Liver (tissue), 9 donors: ENCODE results near the gene C19orf25. TPM values are rescaled to one million over a fixed set of nuclear protein-coding genes. Genes with fewer than 3 reads are reported as not detected.
"Not testable (repeated sequence)": the region's sequence is repeated elsewhere in the genome, so short reads cannot be mapped to it uniquely, and the experiment has no call there.

Source experiments
- DNase-seq: peaks from one replicate; pipeline ENCODE4 v3.0.0-alpha.2; 2017; ENCODE audit warnings: low spot score
- H3K27ac ChIP-seq, 2 donors: one replicate each; pipeline ENCODE4 v1.7.0; 2013; ENCODE audit warnings: inconsistent platforms in 2 of 2, low read length in 2 of 2, control low read depth in 1 of 2, low read depth in 1 of 2, mild to moderate bottlenecking in 1 of 2
- H3K27me3 ChIP-seq, 4 donors: one replicate each; pipeline versions ENCODE4 v1.6.1 to v1.7.0; 2013; ENCODE audit warnings: low read length in 3 of 4, inconsistent platforms in 1 of 4, mild to moderate bottlenecking in 1 of 4, moderate library complexity in 1 of 4; ENCODE audit not compliant: control insufficient read depth in 4 of 4, insufficient read depth in 4 of 4
- H3K36me3 ChIP-seq, 4 donors: one replicate each; pipeline versions ENCODE4 v1.6.1 to v1.7.0; 2013; ENCODE audit warnings: low read length in 3 of 4, mild to moderate bottlenecking in 3 of 4, low read depth in 1 of 4, moderate library complexity in 1 of 4; ENCODE audit not compliant: control insufficient read depth in 4 of 4, insufficient read depth in 3 of 4
- H3K4me1 ChIP-seq, 4 donors: one replicate each; pipeline versions ENCODE4 v1.6.1 to v1.7.0; 2013; ENCODE audit warnings: low read length in 3 of 4, mild to moderate bottlenecking in 3 of 4, moderate library complexity in 1 of 4; ENCODE audit not compliant: control insufficient read depth in 4 of 4, insufficient read depth in 4 of 4
- H3K4me3 ChIP-seq, 3 donors: one replicate each; pipeline versions ENCODE4 v1.6.1 to v1.7.0; 2013; ENCODE audit warnings: low read length in 3 of 3, control low read depth in 1 of 3, low read depth in 1 of 3, mild to moderate bottlenecking in 1 of 3
- H3K9ac ChIP-seq, 2 donors: one replicate each; pipeline ENCODE4 v1.7.0; 2013; ENCODE audit warnings: low read length in 2 of 2, mild to moderate bottlenecking in 2 of 2, moderate library complexity in 2 of 2, control low read depth in 1 of 2, low read depth in 1 of 2
- H3K9me3 ChIP-seq, 4 donors: one replicate each; pipeline versions ENCODE4 v1.6.1 to v1.7.0; 2013; ENCODE audit warnings: low read length in 3 of 4; ENCODE audit not compliant: control insufficient read depth in 4 of 4
- FOXA1 ChIP-seq: IDR thresholded peaks from 2 replicates; pipeline ENCODE4 v1.6.1; 2016; ENCODE audit warnings: antibody characterized with exemption
- FOXA2 ChIP-seq: IDR thresholded peaks from 2 replicates; pipeline ENCODE4 v1.6.1; 2016; ENCODE audit warnings: antibody characterized with exemption
- GABPA ChIP-seq, 2 donors: IDR thresholded peaks in 1 of 2; conservative IDR thresholded peaks in 1 of 2; 2 replicates each; pipeline ENCODE4 v1.6.1; 2016; ENCODE audit warnings: antibody characterized with exemption in 2 of 2, mild to moderate bottlenecking in 1 of 2, moderate library complexity in 1 of 2
- RAD21 ChIP-seq, 2 donors: IDR thresholded peaks; 2 replicates each; pipeline ENCODE4 v1.6.1; 2016; ENCODE audit warnings: antibody characterized with exemption in 2 of 2, mild to moderate bottlenecking in 2 of 2
- RXRA ChIP-seq, 2 donors: IDR thresholded peaks; 2 replicates each; pipeline ENCODE4 v1.6.1; 2017 to 2018; ENCODE audit warnings: antibody characterized with exemption in 2 of 2, mild to moderate bottlenecking in 1 of 2
- SP1 ChIP-seq: IDR thresholded peaks from 2 replicates; pipeline ENCODE4 v1.6.1; 2018; ENCODE audit warnings: antibody characterized with exemption, mild to moderate bottlenecking
- WGBS: extraction: QIAGEN DNeasy Blood & Tissue Kit; methylation state at CpG from one replicate; pipeline ENCODE4 v1.1.7; 2013; 5-methylcytosine and 5-hydroxymethylcytosine counted together
- polyA plus RNA-seq, 2 donors: library from polyadenylated mRNA; stranded (reverse) in 1 of 2; unstranded in 1 of 2; fragments of 200-250 nt in 1 of 2; fragments of >200 nt in 1 of 2; fragmentation: Nextera tagmentation in 1 of 2; extraction: Ambion mirVana in 1 of 2; gene quantifications; one replicate each; pipeline versions ENCODE4 v1.2.1 to v1.2.3, GENCODE V29; 2013 to 2015
- total RNA-seq, 2 donors: library from RNA; depleted of rRNA; stranded (reverse); fragments of >200 nt; gene quantifications; one replicate each; pipeline ENCODE4 v1.2.3, GENCODE V29; 2014
- TF ChIP-seq, protein P1 (sequence below): fragments of 150-350 bp; IDR thresholded peaks from 2 replicates; pipeline ENCODE4 v1.5.1; 2017; ENCODE audit warnings: improper control_type of control experiment, low read depth, low read length; ENCODE audit not compliant: missing input control
- TF ChIP-seq, protein P2 (sequence below): IDR thresholded peaks from 2 replicates; pipeline ENCODE4 v1.6.1; 2016; ENCODE audit warnings: antibody characterized with exemption
- TF ChIP-seq, protein P3 (sequence below): IDR thresholded peaks from 2 replicates; pipeline ENCODE4 v1.6.1; 2016; ENCODE audit warnings: antibody characterized with exemption
- TF ChIP-seq, protein P4 (sequence below): IDR thresholded peaks from 2 replicates; pipeline ENCODE4 v1.6.1; 2016; ENCODE audit warnings: antibody characterized with exemption, mild to moderate bottlenecking
- TF ChIP-seq, protein P5 (sequence below): IDR thresholded peaks from 2 replicates; pipeline ENCODE4 v1.6.1; 2016; ENCODE audit warnings: antibody characterized with exemption
- donor health status: healthy.
- donor health status: healthy.
- donor health status: healthy.
- donor health status: healthy.
- donor health status: healthy.

C19orf25 gene
- total and polyA plus RNA-seq, 4 donors: 15.1 to 19.8 (median 18.5) TPM

DNA sequence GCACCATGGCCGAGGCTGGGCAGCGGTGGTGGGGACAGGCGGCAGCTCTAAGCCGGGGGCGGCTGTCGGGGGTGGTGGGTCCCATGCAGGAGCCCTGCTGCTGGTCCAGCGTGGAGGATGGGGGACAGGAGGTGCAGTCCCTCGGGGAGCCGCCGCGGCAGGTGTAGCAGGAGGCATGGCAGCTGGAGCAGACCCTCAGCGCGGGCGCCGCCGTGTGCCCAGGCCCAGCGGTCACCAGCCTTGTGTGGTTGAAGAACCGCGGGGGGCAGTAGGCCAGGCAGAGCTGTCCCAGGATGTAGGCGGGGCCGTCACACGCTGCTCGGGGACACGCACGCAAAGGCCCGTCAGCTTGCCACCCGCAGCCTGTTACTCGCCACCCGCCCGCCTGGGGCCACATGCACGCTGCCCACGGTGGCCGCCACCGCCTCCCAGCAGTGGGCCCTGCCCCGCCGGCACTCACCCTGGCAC lies 2.9 kb upstream of the C19orf25 start:
- DNase-seq: no peak
- Histone ChIP-seq H3K4me3 (no peak overlapping the region), H3K27ac (no peak overlapping the region), H3K9ac (no peak overlapping the region), H3K36me3 (no peaks in the 10 kb centered on the region), H3K27me3 (no peaks in the 10 kb centered on the region), H3K9me3 (no peaks in the 10 kb centered on the region), H3K4me1 (peaks cover 2 to 17% (median 8%) of the 10 kb centered on the region in 4 donors)
- WGBS: 93% methylated on average over 36 of the region's 36 CpGs
- TF ChIP-seq, protein P1, sequence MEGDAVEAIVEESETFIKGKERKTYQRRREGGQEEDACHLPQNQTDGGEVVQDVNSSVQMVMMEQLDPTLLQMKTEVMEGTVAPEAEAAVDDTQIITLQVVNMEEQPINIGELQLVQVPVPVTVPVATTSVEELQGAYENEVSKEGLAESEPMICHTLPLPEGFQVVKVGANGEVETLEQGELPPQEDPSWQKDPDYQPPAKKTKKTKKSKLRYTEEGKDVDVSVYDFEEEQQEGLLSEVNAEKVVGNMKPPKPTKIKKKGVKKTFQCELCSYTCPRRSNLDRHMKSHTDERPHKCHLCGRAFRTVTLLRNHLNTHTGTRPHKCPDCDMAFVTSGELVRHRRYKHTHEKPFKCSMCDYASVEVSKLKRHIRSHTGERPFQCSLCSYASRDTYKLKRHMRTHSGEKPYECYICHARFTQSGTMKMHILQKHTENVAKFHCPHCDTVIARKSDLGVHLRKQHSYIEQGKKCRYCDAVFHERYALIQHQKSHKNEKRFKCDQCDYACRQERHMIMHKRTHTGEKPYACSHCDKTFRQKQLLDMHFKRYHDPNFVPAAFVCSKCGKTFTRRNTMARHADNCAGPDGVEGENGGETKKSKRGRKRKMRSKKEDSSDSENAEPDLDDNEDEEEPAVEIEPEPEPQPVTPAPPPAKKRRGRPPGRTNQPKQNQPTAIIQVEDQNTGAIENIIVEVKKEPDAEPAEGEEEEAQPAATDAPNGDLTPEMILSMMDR: no peak
- no peak for TF ChIP-seq FOXA2
- no peak for TF ChIP-seq RXRA (IDR thresholded peaks at IDR 0.05)

DNA sequence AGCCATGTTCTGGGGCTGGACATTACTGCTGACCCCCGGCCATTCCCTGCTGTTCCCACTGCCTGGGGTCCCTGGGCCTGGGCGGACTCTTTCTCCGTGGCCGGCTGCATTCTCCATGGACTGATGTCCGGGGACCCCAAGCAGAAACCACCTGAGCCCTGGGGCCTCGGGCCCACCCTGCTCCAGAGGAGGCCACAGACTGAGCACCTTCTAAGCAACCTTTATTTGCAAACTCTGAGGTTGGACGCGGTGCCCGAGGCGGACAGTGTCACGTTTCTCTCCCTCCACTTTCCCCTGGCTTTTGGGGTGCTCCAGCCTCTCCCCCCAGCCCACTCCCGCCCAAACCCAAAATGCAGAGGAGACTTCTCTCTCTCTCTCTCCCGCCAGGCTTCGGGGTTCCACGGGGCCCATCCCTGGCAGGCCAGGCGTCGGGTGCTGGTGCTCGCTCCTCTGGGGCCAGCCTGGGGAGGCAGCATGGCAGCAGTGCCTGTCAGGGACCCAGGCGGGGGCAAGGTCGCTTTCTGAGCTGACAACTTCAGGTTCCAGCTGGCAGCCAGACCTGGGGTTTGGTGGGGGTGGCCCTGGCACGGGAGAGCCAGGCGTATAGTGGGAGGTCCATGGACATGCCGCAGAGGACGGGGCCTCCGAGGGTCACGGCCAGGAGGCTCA lies 2.3 kb upstream of the C19orf25 start:
- Histone ChIP-seq H3K4me3 (no peak overlapping the region), H3K27me3 (no peaks in the 10 kb centered on the region), H3K36me3 (peaks cover 0 to 2% (median 0%) of the 10 kb centered on the region in 4 donors), H3K9me3 (no peaks in the 10 kb centered on the region), H3K9ac (no peak overlapping the region), H3K4me1 (peaks cover 2 to 17% (median 8%) of the 10 kb centered on the region in 4 donors), H3K27ac (no peak overlapping the region)
- TF ChIP-seq RAD21 (IDR thresholded peaks at IDR 0.05): no peak
- TF ChIP-seq, protein P2, sequence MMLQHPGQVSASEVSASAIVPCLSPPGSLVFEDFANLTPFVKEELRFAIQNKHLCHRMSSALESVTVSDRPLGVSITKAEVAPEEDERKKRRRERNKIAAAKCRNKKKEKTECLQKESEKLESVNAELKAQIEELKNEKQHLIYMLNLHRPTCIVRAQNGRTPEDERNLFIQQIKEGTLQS: no peak
- no peak for TF ChIP-seq SP1
- DNase-seq: no peak
- WGBS: 92% methylated on average over 26 of the region's 26 CpGs

DNA sequence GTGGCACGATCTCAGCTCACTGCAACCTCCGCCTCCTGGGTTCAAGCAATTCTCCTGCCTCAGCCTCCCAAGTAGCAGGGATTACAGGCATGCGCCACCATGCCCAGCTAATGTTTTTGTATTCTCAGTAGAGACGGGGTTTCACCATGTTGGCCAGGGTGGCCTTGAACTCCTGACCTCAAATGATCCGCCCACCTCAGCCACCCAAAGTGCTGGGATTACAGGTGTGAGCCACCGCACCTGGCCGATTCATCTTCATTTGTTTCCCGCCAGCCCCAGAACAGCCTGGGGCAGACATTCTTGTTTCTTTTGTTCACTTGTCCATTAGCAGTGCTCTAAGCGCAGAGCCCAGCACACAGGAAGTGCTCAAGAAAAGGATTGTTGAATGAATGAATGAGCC lies 2.0 kb downstream of the C19orf25 start:
- not testable (repeated sequence) for H3K9ac ChIP-seq

DNA sequence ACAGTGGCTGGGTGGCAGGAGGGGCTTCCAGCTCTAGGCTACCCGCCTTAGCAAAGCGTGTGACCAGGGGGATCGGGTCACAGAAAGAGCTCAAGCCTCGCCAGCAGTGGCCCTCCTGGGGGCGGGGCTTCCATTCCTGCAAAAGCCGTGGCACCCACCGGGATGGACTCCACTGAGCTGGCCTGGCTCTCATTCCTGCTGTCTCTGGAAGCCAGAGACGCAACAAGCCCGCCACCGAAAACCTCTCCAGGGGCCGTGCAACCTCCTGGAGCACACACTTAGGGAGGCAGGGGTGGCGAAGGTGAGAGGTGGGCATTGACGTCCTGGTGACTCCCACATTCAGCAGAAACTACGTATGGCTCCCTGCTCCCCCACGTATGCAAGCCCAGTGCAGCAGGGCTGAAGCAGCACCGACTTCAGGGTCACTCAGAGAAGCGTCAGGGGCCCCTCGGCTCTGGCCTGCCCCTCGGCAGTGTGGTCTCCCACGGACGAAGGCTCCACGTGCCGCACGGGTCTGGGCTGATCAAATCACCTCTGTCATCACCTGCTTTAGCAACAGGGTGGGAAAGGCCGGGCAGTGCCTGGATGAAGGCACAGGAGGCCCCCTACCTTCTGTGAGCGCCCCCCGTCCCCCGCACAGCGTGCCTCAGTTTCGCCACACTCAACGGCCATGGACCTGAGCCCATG lies 3.1 kb downstream of the C19orf25 start:
- H3K27me3 ChIP-seq: peaks cover 0 to 6% (median 0%) of the 10 kb centered on the region in 4 donors
- no peaks in the 10 kb centered on the region for H3K9me3 ChIP-seq
- DNase-seq: no peak
- no peak overlapping the region for H3K9ac ChIP-seq
- no peak for TF ChIP-seq RXRA (IDR thresholded peaks at IDR 0.05)
- TF ChIP-seq, protein P3, sequence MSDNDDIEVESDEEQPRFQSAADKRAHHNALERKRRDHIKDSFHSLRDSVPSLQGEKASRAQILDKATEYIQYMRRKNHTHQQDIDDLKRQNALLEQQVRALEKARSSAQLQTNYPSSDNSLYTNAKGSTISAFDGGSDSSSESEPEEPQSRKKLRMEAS: no peak
- TF ChIP-seq GABPA (IDR thresholded peaks at IDR 0.05 in 1 of 2, conservative IDR thresholded peaks at IDR 0.05 in 1 of 2): no peak
- TF ChIP-seq FOXA2: no peak
- TF ChIP-seq, protein P4, sequence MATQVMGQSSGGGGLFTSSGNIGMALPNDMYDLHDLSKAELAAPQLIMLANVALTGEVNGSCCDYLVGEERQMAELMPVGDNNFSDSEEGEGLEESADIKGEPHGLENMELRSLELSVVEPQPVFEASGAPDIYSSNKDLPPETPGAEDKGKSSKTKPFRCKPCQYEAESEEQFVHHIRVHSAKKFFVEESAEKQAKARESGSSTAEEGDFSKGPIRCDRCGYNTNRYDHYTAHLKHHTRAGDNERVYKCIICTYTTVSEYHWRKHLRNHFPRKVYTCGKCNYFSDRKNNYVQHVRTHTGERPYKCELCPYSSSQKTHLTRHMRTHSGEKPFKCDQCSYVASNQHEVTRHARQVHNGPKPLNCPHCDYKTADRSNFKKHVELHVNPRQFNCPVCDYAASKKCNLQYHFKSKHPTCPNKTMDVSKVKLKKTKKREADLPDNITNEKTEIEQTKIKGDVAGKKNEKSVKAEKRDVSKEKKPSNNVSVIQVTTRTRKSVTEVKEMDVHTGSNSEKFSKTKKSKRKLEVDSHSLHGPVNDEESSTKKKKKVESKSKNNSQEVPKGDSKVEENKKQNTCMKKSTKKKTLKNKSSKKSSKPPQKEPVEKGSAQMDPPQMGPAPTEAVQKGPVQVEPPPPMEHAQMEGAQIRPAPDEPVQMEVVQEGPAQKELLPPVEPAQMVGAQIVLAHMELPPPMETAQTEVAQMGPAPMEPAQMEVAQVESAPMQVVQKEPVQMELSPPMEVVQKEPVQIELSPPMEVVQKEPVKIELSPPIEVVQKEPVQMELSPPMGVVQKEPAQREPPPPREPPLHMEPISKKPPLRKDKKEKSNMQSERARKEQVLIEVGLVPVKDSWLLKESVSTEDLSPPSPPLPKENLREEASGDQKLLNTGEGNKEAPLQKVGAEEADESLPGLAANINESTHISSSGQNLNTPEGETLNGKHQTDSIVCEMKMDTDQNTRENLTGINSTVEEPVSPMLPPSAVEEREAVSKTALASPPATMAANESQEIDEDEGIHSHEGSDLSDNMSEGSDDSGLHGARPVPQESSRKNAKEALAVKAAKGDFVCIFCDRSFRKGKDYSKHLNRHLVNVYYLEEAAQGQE: no peak
- no peak for TF ChIP-seq FOXA1
- TF ChIP-seq, protein P5, sequence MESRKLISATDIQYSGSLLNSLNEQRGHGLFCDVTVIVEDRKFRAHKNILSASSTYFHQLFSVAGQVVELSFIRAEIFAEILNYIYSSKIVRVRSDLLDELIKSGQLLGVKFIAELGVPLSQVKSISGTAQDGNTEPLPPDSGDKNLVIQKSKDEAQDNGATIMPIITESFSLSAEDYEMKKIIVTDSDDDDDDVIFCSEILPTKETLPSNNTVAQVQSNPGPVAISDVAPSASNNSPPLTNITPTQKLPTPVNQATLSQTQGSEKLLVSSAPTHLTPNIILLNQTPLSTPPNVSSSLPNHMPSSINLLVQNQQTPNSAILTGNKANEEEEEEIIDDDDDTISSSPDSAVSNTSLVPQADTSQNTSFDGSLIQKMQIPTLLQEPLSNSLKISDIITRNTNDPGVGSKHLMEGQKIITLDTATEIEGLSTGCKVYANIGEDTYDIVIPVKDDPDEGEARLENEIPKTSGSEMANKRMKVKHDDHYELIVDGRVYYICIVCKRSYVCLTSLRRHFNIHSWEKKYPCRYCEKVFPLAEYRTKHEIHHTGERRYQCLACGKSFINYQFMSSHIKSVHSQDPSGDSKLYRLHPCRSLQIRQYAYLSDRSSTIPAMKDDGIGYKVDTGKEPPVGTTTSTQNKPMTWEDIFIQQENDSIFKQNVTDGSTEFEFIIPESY: no peak
- no peak for TF ChIP-seq RAD21 (IDR thresholded peaks at IDR 0.05)
- H3K36me3 ChIP-seq: peaks cover 0 to 6% (median 0%) of the 10 kb centered on the region in 4 donors
- H3K4me3 ChIP-seq: no peak overlapping the region
- WGBS: 96% methylated on average over 31 of the region's 31 CpGs
- peaks cover 3 to 28% (median 19%) of the 10 kb centered on the region in 4 donors for H3K4me1 ChIP-seq
- no peak overlapping the region for H3K27ac ChIP-seq

More for the DNA sequence above, 2.0 kb downstream of the C19orf25 start:
- 89% methylated on average over 9 of the region's 9 CpGs for WGBS
- H3K4me1 ChIP-seq: peaks cover 2 to 17% (median 12%) of the 10 kb centered on the region in 4 donors
- H3K27ac ChIP-seq, DNase-seq, H3K27me3 ChIP-seq, H3K36me3 ChIP-seq, H3K9me3 ChIP-seq, H3K4me3 ChIP-seq: not testable (repeated sequence)
